ENCODE measurements around the gene AHNAK.

The AHNAK gene

DNA sequence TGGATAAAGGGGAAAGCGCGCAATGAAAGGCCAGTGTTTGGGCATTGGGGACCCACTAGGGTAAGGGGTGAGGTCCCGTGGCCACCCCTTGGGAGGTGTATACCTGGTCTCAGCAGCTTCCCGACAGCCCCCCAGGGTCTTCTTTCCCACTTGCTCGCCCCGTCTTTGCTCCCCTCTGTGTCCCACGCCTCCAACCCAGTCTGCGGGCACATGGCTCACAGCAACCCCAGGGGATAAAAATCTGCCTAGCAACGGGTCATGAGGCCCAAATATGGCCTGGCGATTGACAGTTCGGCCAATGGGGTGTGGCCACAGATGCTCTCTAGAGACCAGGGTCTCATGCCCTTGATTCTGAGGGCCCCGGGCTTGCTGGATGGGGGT, 41.6 kb downstream of the AHNAK start:
- TF ChIP-seq, protein P1, sequence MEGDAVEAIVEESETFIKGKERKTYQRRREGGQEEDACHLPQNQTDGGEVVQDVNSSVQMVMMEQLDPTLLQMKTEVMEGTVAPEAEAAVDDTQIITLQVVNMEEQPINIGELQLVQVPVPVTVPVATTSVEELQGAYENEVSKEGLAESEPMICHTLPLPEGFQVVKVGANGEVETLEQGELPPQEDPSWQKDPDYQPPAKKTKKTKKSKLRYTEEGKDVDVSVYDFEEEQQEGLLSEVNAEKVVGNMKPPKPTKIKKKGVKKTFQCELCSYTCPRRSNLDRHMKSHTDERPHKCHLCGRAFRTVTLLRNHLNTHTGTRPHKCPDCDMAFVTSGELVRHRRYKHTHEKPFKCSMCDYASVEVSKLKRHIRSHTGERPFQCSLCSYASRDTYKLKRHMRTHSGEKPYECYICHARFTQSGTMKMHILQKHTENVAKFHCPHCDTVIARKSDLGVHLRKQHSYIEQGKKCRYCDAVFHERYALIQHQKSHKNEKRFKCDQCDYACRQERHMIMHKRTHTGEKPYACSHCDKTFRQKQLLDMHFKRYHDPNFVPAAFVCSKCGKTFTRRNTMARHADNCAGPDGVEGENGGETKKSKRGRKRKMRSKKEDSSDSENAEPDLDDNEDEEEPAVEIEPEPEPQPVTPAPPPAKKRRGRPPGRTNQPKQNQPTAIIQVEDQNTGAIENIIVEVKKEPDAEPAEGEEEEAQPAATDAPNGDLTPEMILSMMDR (IDR thresholded peaks at IDR 0.05): no peak

DNA sequence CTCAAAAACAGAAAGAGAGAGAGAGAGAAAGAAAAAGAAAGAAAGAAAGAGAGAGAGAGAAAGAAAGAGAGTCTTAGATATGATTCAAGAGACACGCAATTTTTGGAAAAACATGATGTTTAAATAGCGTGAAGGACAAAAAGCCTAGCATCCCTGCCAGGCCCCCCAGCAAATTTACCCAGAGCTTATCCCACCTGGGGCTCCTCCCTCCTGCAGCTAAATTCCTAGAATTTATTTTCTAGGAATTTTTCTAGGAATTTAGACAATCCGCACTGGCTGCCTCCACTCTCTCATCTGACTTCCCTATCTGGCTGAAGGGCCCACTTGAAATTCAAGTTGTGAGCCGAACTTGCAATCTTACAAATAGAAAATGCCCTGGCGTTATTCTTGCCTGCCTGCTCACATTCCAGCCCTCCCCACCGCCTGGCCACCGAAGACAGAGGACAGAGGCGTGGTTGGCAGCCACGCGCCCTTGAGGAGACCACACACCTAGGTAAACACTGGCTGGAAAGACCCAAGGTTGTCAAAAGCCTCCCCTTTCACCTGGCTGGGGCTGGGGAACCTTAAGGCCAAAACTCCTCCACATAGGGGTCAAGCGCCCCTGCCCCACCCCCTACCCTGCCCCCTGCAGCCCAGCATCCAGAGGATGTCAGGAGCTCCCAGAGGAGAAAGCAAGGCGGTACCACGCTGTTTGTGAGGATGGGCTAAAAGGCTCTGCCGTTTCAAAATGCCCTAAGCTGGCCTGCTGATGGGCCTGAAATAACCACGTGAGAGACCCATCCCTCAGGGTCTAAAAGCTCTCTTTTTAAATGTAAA, 42.2 kb downstream of the AHNAK start:
- TF ChIP-seq, protein P1 (IDR thresholded peaks at IDR 0.05): no peak

DNA sequence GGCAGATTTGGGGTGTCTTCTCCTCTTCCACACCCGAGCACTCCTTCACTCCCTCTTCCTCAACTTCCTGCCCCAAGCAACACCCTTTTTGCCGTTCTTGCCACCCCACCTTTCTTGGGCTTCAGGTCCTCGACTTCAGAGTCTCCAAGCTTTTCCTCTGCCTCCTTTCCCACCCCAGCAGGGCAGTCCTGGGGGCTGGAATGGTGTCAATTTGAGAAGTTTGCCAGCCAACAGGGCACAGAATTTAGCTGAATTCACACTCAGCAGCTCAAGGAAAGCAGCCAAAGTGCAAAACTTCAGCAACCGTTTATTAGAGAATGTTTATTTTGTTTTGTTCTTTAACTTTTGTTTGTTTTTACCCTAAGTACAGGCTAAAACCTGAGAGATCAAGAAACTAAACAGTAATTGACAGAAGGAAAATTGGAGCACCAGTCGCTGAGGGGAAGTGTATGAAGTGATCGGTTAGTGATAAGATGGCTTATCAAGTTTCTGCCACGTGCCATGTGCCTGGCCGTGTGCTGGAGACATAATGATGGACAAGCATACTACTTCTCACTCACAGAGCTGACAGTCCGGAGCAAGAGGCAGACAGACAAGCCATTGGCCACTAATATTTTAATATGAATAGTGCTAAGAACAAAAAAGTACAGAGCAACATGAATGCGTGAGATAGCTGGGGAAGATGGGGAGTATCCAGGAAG, 44.4 kb downstream of the AHNAK start:
- TF ChIP-seq, protein P1 (IDR thresholded peaks at IDR 0.05): no peak

DNA sequence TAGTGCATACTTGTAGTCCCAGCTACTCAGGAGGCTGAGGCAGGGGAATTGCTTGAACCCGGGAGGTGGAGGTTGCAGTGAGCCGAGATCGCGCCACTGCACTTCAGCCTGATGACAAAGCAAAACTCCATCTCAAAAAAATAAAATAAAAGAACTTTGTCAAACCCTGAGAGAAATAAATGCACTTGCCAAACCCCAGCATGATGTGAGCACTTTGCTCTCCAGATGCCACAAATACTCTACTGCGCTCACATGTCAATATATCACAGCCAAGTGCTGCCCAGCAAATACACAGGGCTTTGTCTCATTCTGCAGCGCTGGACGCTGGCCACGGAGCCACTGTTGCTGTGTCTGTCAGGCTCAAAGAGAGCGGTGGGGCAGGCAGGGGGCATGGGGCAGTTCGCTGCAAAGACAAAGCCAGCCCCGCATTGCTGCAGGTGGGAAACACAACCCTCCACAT, 45.1 kb downstream of the AHNAK start:
- TF ChIP-seq, protein P1 (IDR thresholded peaks at IDR 0.05): no peak

DNA sequence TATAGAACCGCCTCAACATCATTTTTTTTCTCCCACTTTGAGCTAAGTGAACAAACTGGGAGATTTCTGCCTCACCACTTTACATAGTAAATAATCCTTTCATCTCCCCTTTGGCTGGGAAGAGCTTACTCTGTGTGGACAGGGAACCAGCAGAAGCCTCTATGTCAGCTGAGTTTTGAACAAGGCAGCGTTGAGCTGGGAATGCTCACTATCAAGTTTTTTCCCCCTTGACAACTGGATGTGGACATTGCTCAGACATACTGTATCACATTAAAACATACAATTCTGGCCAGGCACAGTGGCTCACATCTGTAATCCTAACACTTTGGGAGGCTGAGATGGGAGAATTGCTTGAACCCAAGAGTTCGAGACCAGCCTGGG, 46.0 kb downstream of the AHNAK start:
- TF ChIP-seq, protein P1 (IDR thresholded peaks at IDR 0.05): no peak

DNA sequence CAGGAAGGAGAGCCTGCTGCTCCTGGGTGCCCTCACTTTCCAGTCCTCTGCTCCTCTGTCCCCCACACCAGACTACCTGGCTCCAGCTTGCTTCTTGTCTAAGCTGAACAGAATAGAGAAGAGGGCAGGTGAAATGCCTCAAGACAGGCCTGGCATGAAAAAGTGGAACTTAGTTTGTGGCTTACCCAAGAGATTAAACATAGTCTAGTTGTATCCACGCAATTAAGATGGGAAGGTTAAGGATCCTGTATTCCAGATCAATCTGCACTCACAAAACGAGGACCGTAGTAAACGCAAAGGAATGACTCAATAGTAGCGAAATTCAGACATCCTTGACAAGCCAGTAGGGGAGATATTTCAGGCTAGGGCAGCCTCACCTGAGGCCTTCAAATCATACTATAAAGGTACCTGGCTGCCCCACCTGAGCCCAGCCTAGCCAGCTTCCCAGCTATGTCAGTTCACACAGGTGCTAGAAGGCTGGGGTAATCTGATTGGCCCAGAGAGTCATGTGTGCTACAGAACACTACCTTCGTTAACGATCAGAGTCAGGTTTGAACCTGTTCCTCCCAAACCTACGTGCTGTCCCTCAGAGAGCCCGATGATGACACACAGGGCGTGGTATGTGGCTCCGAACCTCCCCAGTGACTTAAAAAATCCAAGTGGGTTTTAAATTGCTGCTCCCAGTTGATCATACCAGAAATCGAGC, 46.5 kb downstream of the AHNAK start:
- TF ChIP-seq, protein P1 (IDR thresholded peaks at IDR 0.05): no peak

DNA sequence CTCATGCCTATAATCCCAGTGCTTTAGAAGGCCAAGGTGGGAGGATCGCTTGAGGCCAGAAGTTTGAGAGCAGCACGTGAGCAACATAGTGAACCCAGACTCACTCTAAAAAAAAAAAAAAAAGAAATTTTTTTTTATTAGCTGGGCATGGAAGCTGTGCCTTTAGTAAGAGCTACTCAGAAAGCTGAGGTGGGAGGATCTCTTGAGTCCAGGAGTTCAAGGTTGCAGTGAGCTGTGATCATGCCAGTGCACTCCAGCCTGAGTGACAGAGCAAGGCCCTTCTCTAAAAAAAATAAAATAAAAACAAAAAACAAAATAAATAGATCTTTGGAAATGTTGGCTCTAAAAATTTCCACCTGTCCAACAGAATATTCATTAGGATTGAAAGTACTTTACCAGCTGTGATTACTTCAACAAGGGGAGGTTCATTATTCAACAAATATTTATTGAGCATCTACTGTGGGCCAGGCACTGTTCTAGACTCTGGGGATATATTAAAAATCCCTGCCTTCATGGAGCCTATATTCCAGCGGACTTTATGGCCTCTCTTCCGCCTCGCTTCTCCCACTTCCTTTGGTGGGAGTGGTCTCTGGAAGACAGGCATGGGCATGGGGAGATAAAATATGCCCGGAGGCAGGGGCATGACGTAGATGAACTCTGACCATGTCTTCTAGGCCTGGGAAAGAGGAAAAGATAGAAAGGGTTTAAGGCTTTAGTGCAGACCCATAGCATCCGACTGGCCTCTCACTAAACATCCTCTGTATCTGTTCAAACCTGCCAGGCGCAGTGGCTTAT, 47.9 kb downstream of the AHNAK start:
- TF ChIP-seq, protein P1 (IDR thresholded peaks at IDR 0.05): no peak
